HG02970 (cell line): ENCODE results near the gene GTF2IRD1.
"Not testable (repeated sequence)": the region's sequence is repeated elsewhere in the genome, so short reads cannot be mapped to it uniquely, and the experiment has no call there.

ENCODE experiments used
- ATAC-seq: cut with Tn5 transposase; IDR thresholded peaks from one replicate; pipeline ENCODE4 v1.9.1; 2021; ENCODE audit warnings: mild to moderate bottlenecking, moderate library complexity, moderate number of reproducible peaks; ENCODE audit not compliant: unreplicated experiment, low FRiP score

The GTF2IRD1 gene

DNA sequence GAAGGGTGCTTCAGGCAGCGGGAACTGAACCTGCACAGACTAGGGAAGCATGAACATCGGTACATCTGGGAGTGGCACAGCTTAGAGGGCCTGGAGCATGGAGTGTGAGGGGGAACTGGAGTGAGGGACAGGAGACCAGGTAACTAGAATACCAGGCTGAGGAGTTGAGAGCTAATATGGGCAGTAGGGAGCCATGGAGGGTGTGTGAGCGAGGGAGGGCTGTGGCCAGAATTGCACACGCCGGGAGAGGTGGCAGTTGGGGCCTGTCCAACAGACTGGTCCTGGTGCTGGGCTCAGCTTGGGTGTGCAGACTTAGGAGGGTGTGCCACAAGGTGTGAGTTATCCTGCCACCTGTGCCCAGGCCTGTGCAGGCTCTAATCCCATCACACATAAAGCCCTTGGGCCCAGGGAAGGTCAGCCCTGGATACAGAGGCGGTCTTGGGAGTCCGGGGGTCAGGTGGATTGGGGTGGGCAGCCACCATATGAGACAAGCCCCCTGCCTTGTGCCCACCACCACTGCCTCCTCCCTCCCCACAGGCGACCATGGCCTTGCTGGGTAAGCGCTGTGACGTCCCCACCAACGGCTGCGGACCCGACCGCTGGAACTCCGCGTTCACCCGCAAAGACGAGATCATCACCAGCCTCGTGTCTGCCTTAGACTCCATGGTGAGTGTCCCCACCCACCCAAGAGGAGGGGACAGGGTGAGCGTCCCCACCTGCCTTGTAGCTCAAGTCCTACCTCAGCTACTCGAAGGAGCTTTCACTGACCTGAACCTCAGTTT, 54.0 kb downstream of the GTF2IRD1 start:
- ATAC-seq: no peak

DNA sequence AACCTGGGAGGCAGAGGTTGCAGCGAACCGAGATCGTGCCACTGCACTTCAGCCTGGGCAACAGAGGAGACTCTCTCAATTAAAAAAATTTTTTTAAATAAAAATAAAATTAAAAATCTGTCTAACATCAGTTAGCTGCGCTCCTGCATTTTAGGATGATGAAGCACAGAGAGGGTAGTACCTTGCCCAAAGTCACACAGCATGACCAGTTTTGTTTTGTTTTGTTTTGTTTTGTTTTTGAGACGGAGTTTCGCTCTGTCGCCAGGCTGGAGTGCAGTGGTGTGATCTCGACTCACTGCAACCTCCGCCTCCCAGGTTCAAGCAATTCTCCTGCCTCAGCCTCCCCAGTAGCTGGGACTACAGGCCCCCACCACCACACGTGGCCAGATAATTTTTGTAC, 55.7 kb downstream of the GTF2IRD1 start:
- not testable (repeated sequence) for ATAC-seq

DNA sequence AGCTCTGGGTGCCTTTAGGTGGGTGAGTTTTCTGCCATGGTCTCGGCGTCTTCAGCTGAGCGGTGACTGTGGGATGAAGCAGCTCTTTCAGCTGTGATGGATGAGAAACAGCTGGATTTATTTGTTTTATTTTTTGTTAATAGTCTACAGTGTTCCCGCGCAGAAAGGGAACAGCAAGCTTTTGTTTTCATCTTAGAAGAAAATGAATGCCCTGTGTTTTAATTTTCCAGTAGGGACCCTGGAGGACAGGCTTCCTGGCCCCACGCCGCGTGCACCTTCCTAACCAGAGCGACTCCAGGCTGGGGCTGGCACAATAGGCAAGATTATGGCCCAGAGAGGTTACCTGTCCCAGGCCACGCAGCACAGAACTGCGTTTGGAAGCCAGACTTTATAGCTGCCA, 57.6 kb downstream of the GTF2IRD1 start:
- no peak for ATAC-seq

DNA sequence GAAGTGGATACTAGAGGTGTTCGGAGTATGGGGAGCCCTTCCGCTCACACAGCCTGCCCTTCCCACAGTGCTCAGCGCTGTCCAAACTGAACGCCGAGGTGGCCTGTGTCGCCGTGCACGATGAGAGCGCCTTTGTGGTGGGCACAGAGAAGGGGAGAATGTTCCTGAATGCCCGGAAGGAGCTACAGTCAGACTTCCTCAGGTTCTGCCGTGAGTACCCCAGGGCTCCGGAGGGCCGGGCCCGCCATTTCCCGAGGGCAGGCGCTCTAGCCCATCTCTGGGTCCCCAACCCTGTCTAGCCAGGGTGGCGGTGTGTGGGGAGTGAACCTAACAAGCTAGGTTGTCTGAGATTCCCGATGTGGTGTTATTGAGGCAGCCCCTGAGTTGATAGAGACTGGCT, 59.1 kb downstream of the GTF2IRD1 start:
- ATAC-seq: no peak

DNA sequence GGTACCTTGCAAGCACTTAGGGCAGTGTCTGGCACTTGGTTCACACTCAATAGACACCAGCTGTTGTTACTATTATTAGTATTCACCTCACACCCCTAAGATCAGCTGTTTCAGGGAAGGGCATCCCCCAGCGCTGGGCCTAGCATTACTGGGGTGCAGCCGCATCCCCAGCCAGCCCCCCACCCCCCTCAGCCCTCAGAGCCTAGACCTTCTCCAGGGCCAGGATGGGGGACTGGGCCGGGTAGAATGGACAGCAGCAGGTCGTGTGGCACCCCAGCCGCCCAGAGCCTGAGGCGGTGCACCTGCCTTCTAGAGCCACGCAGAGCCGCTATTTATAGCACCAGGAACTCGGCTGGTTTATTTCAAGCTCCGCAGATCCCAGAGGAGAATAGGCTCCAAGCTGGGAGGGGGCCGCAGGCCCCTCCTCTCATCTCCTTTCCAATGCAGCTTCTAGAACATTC, 60.5 kb downstream of the GTF2IRD1 start:
- no peak for ATAC-seq

DNA sequence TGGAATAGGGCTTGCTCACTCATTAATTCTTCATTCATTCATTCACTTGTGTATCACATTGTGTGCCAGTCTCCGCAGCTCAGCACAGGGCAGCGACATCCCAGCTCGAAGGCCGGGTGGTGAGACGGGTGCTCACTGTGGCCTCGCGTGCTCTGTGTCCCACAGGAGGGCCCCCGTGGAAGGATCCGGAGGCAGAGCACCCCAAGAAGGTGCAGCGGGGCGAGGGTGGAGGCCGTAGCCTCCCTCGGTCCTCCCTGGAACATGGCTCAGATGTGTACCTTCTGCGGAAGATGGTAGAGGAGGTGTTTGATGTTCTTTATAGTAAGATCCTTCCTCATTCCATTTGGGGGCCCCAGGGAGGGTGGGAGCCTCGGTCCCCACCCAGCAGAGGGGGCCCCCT, 61.6 kb downstream of the GTF2IRD1 start:
- ATAC-seq: no peak

DNA sequence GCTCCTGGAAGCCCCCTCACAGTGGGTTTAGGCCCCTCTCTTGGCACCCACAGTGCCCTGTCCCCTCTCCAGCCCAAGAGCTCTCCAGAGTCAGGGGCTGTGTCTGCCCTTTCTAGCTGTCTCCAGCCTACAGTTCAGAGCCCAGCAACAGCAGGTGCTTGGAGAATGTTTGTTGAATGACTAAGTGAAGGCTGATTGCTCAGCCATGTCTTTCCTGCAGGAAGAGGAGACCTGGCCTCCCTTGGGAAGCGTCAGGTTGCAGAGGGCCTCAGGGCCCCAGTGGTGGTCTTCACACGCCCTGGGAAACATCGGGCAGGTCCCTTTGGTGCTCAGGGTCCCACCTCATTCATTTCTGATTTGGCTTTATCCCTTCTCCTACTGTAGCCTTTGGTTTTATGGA, 62.5 kb downstream of the GTF2IRD1 start:
- no peak for ATAC-seq

DNA sequence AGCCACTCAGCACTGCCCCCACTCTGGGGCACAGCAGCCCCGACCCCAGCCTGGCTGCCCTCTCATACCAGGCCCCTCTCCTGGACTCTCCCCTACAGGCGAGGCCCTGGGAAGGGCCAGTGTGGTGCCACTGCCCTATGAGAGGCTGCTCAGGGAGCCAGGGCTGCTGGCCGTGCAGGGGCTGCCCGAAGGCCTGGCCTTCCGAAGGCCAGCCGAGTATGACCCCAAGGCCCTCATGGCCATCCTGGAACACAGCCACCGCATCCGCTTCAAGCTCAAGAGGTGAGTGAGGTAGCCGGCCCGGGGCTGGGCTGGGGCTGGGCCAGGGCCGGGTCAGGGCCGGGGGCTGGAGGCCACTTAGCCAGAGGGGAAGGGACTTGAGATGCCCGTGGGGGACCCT, 64.3 kb downstream of the GTF2IRD1 start:
- ATAC-seq: no peak

DNA sequence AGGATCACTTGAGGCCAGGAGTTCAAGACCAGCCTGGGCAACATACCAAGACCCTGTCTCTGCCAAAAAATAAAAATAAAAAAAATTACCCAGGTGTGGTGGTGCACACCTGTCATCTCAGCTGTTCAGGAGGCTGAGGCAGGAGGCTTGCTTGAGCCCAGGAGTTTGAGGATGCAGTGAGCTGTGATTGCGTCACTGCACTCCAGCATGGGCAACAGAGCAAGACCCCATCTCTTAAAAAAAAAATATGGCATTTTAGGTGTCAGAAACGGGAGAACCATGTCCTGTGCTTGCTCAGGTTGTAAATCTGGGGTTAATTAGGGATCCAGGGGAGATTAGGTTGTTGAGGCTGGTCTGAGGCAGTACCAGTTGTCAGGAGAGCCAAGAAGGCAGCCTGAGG, 64.9 kb downstream of the GTF2IRD1 start:
- ATAC-seq: no peak

DNA sequence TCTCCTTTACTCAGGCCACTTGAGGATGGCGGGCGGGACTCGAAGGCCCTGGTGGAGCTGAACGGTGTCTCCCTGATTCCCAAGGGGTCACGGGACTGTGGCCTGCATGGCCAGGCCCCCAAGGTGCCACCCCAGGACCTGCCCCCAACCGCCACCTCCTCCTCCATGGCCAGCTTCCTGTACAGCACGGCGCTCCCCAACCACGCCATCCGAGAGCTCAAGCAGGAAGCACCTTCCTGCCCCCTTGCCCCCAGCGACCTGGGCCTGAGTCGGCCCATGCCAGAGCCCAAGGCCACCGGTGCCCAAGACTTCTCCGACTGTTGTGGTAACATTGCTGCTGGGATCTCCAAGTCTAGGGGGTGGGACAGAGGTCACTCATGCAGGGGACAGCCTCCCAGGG, 65.7 kb downstream of the GTF2IRD1 start:
- no peak for ATAC-seq

DNA sequence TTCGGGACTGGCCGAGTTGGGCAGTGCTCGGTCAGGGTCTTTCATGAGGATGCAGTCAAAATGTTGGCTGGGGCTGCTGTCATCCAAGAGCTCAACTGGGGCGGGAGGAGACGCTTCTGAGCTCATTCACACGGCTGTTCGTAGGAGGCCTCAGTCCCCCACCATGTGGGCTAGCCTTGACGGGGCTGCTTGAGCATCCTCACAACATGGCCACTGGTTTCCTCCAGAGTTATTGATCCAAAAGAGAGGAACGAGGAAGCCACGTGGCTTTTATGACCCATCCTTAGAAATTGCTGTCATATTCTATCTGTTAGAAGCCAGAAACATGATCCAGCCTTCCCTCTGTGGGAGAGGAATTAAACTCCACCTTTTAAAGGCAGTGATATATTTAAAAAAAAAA, 68.1 kb downstream of the GTF2IRD1 start:
- ATAC-seq: no peak

DNA sequence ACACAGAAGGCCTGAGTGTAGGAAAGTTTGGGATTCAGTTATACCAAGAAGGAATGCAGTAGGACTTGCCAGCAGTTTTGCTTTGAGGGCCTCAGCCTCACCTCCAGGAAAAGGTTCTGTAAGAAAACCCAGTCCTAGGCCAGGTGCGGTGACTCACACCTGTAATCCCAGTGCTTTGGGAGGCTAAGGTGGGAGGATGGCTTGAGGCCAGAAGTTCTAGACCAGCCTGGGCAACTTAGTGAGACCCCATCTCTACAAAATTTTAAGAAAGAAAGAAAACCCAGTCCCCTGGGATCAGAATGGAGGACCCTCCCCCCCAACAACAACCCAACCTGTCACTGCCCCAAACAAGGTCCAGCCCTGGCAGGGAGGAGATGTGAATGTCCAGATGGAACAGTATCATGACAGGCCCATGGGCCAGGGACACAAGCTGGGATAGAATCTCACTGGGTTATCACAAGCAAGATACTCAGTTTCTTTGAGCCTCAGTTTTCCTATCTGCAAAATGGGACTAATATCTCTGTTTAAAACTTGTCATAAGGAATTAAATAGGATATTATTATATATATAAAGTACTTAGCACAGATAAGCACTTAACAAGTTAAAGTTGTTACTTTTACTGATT, 68.7 kb downstream of the GTF2IRD1 start:
- no peak for ATAC-seq

DNA sequence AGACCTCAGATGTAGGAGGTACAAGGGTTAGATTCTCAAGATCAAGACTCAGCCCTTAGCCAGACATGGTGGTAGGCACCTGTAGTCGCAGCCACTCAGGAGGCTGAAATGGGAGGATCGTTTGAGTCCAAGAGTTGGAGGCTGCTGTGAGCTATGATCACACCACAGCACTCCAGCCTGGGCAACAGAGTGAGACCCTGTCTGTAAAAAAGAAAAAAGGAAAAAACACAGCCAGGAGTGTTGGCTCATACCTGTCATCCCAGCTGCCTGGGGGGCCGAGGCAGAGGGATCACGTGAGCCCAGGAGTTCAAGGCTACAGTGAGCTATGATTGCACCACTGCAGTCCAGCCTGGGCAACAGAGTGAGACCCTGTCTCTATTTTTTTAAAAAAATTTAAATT, 69.3 kb downstream of the GTF2IRD1 start:
- no peak for ATAC-seq

DNA sequence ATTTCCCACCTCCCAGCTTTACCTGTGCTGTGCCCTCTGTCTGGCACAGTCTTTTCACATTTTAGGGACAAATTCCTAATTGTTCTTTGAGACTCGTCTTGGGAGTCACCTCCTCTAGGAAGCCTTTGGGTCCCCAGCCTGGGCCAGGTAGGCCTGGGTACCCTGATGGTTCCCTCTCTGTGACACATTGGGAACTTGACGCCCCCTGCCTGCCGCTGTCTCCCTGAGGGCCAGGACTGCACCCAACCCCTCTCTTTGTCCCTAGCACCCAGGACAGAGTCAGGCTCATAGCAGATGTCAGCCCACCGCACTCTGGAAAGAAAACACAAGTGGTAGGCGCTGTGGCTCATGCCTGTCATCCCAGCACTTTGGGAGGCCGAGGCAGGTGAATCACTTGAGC, 71.4 kb downstream of the GTF2IRD1 start:
- no peak for ATAC-seq

DNA sequence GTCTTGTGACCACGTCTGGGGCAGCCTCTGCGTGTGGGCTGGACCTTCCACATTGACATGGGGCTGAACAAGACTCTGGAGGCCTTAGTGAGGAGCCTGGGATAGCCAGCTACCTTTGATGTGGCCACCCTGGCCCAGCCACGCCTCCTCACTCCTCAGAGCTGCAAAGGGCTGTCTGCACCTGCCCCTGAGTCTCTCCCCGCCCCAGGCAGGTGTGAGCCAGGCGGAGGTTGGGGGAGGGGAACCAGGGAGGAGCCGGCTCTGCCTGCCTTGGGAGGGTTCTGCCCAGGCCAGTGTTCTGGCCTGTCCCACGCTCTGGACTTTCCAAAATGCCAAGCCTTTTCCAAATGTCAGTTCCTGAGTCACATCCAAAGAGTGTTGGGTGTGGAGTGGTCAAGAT, 72.2 kb downstream of the GTF2IRD1 start:
- no peak for ATAC-seq

DNA sequence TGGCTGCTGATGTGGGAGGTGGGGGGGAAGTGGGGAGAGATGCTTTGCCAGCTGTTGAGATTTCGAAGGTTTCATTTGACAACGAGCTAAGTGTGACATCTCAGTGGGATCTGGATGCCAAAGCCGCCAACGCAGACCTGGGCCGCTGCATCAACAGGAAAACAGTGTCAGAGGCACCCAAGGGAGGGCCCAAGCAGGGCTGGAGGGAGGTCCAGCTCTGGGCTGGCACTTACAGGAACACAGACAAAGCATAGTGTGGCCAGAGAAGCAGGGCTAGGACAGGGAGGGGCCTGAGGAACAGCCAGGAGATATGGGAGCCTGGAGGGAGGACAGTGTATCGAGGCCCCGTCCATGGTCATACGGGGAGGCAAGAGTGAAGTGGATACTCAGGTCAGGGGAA, 73.1 kb downstream of the GTF2IRD1 start:
- ATAC-seq: no peak

DNA sequence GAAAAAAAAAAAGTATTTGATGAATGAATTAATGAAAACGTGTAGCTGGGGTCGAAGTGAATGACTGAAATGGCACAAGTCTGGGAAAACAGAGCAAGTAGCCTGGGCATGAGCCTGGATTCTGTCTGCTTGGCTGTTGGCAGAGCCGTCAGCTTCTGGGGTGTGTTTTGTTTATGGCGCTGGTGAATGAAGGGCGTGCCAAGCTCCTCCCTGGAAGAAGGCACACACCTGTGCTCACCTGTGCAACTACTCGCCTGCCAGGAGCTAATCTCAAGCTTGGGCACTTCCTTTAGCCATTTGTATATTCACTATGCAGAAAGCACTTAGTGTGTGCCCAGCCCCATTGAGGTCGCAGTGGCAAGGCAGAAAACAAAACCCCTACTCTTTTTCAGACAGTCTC, 74.1 kb downstream of the GTF2IRD1 start:
- no peak for ATAC-seq

DNA sequence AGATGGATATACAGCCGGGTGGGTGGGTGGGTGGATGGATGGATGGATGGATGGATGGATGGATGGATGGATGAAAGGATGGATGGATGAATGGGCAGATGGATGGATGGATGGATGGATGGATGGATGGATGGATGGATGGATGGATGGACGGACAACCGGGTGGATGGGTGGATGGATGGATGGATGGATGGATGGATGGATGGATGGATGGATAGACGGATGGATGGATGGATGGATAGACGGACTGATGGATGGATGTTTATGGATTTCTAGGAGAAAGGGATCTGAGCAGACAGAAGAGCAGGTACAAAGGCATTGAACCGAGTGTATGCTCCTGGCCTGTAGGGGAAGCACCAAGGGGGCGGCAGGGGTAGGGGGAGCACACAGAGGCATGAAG, 75.1 kb downstream of the GTF2IRD1 start:
- not testable (repeated sequence) for ATAC-seq

DNA sequence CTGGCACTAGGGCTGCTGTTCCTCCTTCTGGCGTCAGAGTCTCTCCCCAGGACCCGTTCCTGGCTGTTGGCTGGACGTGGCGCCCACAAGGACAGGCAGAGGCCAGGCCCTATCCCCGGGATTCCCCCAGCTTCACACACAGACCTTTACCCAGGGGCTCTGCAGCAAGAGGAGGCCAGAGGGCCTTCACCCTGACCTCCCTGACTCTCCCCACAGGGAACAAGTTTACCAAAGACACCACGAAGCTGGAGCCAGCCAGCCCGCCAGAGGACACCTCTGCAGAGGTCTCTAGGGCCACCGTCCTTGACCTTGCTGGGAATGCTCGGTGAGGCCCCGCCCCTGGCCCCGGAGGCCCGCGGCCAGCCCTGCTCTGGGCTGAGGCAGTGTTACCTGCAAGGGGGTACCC, 82.2 kb downstream of the GTF2IRD1 start:
- no peak for ATAC-seq

DNA sequence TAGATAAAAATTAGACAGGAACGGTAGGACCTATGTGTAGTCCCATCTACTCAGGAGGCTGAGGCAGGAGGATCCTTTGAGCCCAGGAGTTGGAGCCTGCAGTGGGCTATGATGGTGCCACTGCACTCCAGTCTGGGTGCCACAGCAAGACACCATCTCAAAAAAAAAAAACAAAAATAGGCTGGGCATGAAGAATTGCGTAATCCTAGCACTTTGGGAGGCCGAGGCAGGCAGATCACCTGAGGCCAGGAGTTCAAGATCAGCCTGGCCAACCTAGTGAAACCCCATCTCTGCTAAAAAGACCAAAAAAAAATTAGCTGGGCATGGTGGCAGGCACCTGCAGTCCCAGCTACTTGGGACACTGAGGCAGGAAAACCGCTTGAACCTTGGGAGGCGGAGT, 88.2 kb downstream of the GTF2IRD1 start:
- not testable (repeated sequence) for ATAC-seq

DNA sequence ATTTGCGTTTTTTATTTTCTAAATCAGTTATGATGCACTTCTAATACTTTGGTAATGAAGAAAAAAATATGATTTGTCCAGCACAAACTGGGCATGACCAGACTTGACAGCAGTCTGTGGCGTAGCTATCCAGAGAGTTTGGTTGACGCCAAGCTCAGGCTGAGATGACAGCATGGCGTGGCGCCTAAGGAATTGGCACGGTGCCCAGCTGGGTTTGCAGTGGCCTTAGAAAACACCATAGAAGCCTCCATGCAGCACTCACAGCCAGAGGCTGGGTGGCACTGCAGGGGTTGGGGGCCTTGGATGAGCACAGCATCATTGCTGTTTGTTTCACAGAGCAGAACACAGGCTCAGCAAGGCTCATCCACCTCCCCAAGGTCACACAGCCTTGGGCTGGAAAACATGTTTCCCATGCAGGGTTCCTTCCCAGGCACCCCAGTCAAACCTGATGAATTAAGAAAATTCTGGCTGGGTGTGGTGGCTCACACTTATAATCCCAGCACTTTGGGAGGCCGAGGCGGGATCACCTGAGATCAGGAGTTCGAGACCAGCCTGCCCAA, 88.9 kb downstream of the GTF2IRD1 start:
- ATAC-seq: no peak
